Stimulated activated CD8-positive, alpha-beta memory T cell treated with anti-CD3 and anti-CD28 coated beads, Interleukin-7, amount 100 ng/mL, for 24 hours (primary cell): ENCODE results near the gene PRIM1.
"Not testable (repeated sequence)": the region's sequence is repeated elsewhere in the genome, so short reads cannot be mapped to it uniquely, and the experiment has no call there.

Source experiments
- DNase-seq: peaks from one replicate; pipeline ENCODE4 v3.0.0-alpha.2; 2020; ENCODE audit warnings: low read depth

The PRIM1 gene

DNA sequence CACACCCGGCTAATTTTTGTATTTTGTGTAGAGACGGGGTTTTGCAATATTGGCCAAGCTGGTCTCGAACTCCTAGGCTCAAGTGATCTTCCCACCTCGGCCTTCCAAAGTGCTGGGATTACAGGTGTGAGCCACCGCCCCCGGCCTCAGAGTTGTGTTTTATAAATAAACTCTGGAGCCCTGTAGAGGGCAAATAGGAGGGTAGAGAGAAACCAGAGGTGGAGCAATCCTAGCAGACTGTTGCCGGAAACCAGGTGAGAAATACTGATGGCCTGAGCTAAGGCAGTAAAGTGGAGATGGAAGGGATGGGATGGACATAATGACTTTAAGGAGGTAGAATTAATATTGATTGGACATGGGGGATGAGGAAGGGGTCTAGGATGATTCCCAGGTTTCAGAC, 8.3 kb upstream of the PRIM1 start:
- no peak for DNase-seq

DNA sequence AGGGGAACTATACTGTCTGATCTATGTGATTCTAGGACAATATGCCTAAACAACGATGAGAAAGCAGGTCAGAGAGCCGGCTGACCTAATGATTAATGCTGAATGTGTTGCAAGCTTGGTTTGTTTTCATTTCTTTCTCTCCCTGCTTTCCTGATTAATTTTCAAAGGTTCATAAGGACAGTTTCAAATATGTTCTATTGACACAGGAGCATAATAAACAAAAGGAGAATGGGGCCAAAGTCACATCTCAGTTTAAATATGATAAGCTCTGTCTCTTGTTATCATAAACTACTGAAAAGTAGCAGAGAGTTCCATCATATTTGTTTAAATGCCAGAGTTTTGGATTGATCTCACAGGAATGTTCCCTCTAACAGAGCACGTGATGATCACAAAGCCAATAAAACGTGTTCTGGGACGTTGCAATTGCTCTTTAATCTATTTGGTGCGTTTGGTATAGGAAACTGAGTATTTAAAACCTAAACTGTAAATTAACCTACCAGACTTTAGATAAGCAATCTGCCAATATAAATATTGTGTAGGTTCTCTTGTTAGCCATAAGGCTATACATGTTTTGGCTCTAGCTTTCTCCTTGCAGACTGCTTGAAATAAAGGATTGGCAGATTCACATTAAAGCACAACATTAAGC, 7.3 kb upstream of the PRIM1 start:
- DNase-seq: no peak

DNA sequence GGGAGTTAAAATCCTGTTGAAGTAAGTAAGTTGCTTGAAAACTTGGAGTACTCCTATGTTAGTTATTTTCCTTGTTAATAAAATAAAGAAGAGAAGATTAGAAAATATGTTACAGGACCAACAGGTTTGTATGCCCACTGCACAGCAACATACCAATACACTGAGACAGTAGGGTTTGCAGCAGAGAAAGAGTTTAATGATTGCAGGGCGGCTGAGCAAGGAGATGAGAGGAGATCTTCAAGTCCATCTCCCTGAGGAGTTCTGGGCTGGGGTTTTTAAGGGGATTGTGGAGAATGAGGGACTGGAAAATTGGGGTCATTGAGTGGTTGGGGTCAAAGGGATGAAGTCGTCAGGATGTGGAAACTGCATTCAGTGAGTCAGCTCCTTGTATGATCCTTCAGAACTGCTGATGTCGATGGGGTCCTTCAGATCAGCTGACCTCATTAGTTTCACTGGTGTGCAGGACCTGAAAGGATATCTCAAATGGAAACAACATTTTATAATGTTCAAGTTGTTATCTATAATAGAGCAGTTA, 6.7 kb upstream of the PRIM1 start:
- DNase-seq: no peak

DNA sequence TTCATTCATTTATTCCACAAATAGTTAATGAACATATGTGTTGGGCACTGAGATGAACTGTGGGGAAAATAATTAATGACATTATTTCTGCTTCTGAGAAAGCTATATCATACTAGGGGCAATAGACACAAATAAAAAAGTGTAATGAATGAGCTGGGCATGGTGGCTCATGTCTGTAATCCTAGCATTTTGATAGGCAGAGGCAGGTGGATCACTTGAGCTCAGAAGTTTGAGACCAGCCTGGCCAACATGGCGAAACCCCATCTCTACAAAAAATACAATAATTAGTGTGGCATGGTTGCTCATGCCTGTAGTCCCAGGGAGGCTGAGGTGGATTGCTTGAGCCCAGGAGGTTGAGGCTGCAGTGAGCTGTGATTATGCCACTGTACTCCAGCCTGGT, 5.8 kb upstream of the PRIM1 start:
- DNase-seq: not testable (repeated sequence)

DNA sequence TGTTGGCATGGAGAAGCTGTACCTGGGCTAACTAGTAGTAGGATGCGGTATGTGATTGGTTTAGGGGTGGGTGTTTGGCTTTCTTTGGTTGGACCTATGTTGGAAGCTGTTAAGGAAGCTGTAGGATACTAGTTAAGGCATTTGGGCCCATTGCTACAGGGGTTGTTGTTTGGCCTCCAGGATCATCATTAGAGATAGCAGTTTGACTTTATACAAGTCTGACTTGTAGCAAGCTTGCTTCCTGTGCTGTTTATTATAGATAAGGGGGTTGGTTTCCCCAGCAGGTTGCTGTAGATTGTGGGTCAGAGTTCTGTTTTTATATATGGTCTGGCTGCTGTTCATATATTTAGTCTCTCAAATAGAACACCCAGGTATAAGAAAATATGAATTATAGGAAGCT, 1.4 kb upstream of the PRIM1 start:
- no peak for DNase-seq

DNA sequence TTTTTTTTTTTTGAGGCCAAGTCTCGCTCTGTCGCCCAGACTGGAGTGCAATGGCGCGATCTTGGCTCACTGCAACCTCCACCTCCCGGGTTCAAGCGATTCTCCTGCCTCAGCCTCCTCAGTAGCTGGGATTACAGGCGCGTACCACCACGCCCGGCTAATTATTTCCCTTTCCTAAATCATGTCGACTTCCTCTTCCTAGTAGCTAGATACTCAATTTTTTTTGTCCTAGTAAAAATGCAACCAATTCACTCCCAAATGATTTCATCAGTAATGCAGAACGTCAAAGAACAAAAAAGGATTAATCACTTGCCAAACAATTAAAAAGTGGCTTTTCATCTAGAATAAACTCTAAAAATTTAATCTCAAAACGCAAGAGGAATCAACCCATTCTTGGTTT, 1.5 kb downstream of the PRIM1 start:
- DNase-seq: not testable (repeated sequence)

DNA sequence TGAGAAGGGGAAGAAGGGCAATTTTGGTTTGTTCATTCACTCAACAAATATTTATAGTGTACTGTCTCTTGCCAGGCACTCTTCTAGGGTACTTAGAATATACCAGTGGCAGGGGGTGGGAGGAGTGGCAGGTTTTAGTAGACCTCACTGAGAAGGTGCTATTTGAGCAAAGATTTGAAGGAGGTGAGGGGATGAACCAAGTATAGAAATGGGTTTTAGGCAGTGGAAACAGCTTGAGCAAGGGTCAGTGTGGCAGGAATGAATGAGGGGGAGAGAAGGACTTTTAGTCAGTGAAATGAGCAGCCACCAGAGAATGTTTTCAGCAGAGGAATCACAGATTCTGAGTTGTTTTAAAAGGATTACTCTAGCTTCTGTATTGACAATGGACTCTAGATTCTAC, 2.3 kb downstream of the PRIM1 start:
- no peak for DNase-seq

DNA sequence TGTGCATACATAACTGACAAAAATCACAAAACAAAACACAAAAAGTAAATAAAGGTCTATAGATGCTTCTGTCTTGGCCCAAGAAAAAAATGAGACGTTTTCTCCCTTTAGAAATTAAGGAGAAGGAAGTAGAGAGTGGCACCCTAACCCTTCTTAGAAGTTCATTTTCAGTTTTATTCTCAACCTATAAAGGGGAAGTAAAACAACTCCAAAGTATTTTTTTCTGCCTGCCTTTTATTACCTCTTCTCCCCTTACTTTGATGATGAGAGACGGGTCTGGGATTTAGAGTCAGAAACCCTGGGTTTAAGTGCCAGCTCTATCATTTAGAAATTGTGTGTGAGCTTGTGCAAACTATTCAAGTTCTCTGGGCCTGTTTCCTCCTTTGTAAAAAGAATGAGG, 2.8 kb downstream of the PRIM1 start:
- no peak for DNase-seq

DNA sequence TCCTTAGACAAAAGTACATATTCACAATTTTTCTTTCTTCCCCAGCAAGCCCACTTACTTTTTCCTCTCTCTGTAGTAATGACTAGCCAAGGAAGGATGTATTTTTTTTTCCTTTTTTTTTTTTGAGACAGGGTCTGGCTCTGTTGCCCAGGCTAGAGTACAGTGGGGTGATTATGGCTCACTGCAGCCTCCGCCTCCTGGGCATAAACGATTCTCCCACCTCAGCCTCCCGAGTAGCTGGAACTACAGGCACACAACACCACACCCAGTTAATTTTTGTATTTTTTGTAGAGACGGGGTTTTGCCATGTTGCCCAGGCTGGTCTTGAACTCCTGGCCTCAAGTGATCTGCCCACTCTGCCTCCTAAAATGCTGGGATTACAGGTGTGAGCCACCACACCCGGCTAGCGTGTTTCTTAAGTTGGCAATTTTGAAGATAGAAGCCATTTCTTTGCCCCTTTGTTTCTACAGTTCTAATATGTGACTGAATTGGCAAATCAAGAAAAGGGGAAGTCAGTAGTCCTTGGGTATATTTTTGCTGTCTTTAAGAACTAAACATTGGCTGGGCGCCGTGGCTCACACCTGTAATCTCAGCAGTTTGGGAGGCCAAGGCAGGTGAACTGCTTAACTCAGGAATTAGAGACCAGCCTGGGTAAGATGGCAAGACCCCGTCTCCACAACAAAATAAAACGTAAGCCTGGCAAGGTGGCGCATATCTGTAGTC, 23.8 kb downstream of the PRIM1 start:
- DNase-seq: no peak

DNA sequence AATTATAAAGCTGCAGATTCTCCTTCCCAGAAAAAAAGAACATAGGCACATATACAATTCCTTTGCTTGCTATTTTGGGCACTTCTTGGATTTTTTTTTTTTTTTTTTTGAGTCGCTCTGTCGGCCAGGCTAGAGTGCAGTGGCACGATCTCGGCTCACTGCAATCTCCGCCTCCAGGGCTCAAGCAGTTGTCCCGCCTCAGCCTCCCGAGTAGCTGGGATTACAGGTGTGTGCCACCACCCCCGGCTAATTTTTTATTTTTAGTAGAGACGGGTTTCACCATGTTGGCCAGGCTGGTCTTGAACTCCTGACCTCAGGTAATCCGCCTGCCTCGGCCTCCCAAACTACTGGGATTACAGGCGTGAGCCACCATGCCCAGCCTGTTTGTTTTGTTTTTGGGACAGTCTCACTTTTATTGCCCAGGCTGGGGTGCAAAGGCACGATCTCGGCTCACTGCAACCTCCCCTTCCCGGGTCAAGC, 25.9 kb downstream of the PRIM1 start:
- DNase-seq: not testable (repeated sequence)

DNA sequence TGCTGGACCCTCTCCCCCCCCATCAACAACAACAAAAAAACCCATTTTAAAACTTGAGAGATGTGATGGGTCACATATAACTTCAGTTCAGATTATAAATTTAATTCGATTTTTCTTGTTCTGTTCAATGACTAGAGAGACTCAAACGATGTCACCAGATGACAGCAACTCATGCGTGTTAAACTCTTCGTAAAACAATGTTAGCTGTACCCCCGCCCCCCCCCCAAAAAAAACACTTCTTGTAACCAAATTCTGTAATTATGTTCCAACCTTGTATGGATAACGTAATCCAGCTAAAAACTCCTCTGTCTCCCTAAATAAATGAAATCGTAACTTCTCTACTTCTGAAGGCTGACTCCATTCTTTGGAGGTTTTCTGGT, 26.4 kb downstream of the PRIM1 start:
- DNase-seq: no peak

DNA sequence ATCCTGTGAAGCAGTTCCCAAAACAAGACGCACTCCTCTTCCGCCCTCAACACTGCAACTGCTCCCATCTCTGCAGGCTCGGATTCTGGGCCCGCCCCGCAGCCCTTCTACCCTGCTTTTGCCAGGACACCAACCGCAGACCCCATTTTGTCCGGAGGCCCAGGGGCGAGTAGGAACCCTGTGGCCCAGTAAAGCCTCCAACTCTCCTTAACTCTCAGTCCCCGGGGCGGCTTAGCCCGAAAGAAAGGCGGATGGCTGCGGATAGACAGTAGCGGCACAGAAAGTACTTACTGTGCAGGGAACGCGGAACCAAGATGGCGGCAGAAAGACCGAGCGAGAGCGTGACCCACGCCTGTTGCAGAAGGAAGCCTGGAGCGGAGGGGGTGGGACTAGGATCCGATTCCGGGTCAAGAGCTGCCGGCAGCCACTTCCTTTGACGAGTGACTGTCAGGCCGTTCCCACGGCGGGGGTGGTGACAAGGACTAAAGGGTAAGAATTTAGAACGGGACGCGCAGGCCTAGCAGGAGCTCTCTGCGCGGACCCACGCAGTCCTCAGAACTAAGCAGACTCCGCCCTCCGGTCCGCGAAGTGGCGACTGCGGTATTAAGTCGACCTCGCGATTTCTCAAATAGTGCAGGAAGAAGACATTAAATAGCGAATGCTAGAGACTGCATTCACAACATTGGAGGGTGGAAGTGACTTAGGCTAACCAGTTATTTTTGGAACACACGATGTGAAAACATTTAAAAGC, 27.0 kb downstream of the PRIM1 start, which contains the start of gene NACA:
Gene NACA, minus strand, starts transcription at position 328 of the 751 bp plus-strand sequence. CDS start 778 bp downstream, outside the sequence.
- DNase-seq: peak; percentile 97

DNA sequence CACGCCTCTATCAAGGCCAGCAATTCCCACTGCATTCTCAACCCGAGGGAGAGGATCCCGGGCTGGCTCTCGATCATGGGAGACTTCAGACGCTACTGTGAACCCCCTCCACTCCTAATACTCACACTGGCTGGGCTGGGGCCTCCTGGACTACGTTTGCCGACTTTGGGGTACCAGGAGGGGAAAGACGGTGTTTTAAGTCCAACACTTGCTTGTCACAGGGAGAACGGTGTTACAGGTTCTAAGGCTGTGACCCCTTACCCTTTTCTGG, 27.5 kb downstream of the PRIM1 start:
- no peak for DNase-seq

DNA sequence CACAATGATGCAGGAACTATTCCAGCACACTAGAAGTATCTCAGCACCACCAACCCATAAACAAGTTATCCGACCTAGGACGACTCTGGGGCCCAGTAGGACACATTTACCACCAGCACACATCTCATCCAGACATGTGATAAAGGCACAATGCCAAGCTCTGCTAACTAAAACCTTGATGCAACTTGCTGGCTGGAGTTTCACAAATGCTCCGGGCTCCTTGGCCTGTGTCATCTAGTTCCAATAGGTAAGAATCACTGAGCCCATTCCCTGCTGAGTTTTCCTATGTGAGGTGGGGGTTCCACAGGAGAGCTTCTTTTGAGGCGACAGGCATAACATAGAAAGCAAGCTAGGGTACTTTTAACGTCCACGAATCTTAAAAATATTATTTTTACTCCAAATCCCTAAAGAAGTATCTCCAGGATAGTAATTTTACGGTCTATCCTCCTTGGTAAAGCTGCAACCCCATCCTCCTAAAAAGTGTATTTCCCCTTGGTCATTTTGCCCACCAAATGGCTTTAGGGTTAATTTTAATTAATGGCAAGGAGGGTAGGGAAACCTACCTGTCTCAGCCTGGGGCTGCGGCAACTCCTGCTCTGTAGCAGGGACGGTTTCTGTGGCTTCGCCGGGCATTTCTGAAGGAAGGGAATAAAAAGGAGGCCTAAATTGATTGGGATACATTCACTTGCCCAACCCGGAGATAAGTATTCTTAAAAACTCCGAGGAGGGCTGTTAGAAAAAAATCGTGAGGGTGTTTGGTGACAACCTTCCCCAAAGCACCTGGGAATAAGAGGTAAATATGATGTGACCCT, 28.0 kb downstream of the PRIM1 start:
- DNase-seq: no peak

DNA sequence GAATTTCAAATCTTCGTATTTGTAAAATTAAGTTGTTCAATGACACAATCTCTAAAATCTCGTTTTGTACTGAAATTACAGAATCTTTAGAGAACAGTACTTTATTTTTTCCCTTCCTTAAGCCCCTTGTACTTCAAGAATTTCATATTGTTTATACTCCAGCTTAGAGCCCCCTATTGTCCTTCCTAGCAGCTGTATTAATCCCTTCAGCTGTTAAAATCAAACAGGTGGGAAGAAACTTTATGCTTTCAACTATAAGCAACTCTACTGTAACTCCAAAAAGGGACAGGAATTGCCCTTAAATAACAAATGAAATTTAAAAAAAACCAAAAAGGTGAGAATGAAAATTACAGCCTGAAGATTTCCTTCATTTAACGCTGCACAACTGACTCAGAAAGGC, 28.8 kb downstream of the PRIM1 start:
- DNase-seq: no peak

DNA sequence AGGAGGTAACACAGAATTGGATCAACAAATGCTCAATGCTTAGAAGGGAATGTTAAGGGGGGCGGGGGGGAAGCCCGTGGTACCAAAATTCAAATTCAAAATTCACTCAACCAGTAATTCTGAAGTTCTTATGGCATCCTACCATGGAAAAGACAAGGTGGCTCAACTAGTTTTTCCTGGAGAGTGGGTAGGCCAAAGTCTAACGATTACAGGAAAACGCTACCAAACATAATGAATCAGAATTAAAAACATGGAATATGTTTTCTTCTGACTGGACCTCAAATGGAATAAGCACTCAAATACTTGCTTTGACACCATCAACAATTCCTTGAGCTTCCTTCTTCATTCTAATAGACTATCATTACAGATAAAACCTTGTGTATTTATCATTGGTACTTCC, 29.3 kb downstream of the PRIM1 start:
- DNase-seq: no peak

DNA sequence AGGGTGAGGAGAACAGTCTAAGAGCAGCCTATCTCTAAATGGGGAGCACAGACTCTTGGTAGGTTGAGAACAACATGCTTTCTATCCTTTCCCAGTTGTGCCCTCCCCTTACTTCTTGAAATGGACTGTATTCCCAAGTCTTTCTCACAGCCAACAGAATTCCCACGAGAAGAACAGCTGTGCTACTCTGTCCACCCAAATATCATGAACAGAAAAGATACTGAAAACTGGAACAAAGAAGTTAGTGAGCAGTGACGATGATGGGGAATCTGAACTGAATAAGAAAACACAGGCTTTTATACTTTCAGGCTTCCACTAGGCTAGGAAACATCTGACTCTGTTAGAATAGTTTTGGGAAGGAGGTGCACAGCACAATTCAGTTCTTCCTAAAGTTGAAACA, 30.4 kb downstream of the PRIM1 start:
- no peak for DNase-seq

DNA sequence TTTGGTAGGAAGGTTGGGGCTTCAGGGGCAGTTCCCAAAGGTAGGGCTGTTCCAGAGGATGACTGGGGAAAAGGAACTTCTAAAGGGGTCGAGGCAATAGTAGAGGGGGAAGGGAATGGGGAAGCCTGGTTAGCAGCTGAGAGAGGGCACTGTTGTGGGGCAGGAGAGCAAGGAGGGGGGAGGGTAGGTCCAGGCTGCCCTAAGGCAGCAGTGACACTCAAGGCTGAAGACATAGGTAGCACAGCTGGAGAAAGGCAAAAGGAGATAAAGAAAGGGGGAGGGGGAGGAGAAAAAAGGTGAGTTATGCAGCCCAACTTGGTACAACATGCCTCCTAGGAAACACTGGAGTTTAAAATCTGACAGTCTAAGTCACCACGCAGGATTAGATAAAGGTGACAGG, 30.9 kb downstream of the PRIM1 start:
- no peak for DNase-seq

DNA sequence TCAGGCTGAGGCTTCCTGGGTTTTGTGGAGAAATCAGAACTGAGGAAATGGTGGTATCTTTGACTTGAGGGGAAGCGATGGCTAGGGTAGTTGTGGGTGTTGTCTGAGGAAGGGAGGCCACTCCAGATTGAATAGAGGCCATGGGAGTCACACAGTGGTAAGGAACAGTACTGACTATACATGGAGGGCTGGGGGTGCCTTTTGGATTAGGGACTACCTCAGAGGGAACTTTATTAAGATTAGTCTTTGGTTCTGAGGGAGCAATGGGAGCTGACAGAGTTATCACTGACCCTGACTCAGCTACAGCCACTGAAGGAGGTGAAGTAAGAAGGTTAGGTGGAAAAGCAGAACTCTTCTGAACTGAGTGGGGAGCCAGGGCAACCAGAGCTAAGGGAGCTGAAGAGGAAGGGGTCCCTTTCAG, 31.4 kb downstream of the PRIM1 start:
- DNase-seq: no peak

DNA sequence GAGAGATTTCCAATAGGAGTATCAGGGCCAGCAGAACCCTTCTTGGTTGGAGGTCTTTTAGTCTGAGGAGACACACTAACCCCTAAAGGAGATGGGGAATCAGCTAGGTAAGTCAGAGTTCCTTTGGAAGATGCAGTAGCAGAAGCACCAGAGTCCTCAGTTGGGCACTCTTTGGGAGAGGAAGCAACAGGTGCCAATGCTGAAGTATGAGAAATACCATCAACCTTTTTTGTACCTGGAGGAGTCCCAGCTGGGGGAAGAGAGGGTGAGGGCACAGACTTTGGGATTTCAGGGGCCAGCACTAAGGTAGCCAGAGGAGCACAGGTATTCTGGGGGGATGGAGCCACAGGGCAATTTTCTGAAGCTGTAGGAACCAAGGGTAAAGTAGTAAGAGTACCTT, 33.1 kb downstream of the PRIM1 start:
- no peak for DNase-seq

DNA sequence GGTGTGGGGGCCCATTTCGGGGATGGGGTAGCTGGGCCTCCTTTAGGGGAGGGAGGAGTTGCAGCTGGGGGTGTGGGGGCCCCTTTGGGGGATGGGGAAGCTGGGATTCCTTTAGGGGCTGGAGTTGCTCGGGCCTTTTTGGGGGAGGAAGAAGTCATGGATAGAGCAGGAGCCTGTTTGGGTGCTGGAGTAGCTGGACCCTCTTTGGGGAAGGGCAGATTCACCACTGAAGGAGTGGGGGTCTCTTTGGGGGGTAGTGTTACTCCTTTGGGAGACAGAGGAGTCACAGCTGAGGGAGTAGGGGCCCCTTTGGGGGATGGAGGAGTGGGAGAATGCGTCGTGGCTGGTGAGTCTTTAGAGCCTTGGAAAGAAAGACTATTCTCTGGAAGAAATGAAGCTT, 33.5 kb downstream of the PRIM1 start:
- DNase-seq: no peak

DNA sequence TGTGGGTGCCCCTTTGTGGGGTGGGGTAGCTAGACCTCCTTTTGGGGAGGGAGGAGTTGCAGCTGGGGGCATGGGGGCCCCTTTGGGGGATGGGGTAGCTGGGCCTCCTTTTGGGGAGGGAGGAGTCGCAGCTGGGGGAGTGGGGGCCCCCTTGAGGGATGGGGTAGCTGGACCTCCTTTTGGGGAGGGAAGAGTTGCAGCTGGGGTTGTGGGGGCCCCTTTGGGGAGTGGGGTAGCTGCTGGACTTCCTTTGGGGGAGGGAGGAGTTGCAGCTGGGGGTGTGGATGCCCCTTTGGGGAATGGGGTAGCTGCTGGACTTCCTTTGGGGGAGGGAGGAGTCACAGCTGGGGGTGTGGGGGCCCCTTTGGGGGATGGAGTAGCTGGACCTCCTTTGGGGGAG, 34.0 kb downstream of the PRIM1 start:
- no peak for DNase-seq
